ENCODE measurements around the gene SLC16A9. TPM values are rescaled to one million over a fixed set of nuclear protein-coding genes. Genes with fewer than 3 reads are reported as not detected.
"Not testable (repeated sequence)": the region's sequence is repeated elsewhere in the genome, so short reads cannot be mapped to it uniquely, and the experiment has no call there.

The SLC16A9 gene
- total RNA-seq, 1 experiment from 2014 or later, result 0.13 TPM

- POLR2A ChIA-PET, result interaction anchor here (0.6 kb wide), 1 partner anchor 585 kb away, joined by 5 read pairs; no protein-coding TSS in a partner anchor
Measured at GRCh38 chr10:59666310-59666709, 43.3 kb downstream of the SLC16A9 start.

GRCh38 chr10:59663213-59663612 lies 46.4 kb downstream of the SLC16A9 start:
- intact Hi-C loops (cut with micrococcal nuclease; ENCODE audit: unreplicated experiment); DNase-seq (ENCODE audit: low read depth, low spot score); CTCF ChIA-PET; BruUV-seq (replicated peaks); H3K9me3 ChIP-seq (ENCODE audit: control insufficient read depth, insufficient read depth, low read depth, low read length); H3K27me3 ChIP-seq (ENCODE audit: control insufficient read depth, insufficient read depth, low read length); H3K4me1 ChIP-seq (ENCODE audit: control insufficient read depth, insufficient read depth, low read length); H3K36me3 ChIP-seq (ENCODE audit: control insufficient read depth, insufficient read depth, low read length); H3K27ac ChIP-seq (ENCODE audit: low read length); H3K4me3 ChIP-seq (ENCODE audit: low read depth in 2 of 2, low read length in 2 of 2); in situ Hi-C loops (cut with HindIII; ENCODE audit: low pct_unique_long_range_greater_than_20kb, low sequenced_read_pairs); POLR2A ChIA-PET; ATAC-seq: not testable (repeated sequence)

More at GRCh38 chr10:59666310-59666709, 43.3 kb downstream of the SLC16A9 start:
- in situ Hi-C loops (cut with HindIII; ENCODE audit: low pct_unique_long_range_greater_than_20kb, low sequenced_read_pairs) (no loop called here), intact Hi-C loops (cut with micrococcal nuclease; ENCODE audit: unreplicated experiment) (no loop called here)
- 0 out of 2 replicates have a peak, but pooled peaks cover 4% of the 10 kb centered on the region for H3K9me3 ChIP-seq (ENCODE audit: control insufficient read depth, insufficient read depth, low read depth, low read length)
- TF ChIP-seq POLR2AphosphoS5 (IDR thresholded peaks at IDR 0.05; ENCODE audit: low read depth, low read length) (no peak), TCF7L2 (IDR thresholded peaks at IDR 0.05; ENCODE audit: low read depth, low read length) (no peak), SIN3A (IDR thresholded peaks at IDR 0.05; ENCODE audit: borderline replicate concordance, insufficient read depth, low read depth, low read length) (no peak), REST (IDR thresholded peaks at IDR 0.05; ENCODE audit: insufficient read depth in 1 of 2, low read depth in 2 of 2, low read length in 1 of 2) (no peak)
- TF ChIP-seq, protein P1, sequence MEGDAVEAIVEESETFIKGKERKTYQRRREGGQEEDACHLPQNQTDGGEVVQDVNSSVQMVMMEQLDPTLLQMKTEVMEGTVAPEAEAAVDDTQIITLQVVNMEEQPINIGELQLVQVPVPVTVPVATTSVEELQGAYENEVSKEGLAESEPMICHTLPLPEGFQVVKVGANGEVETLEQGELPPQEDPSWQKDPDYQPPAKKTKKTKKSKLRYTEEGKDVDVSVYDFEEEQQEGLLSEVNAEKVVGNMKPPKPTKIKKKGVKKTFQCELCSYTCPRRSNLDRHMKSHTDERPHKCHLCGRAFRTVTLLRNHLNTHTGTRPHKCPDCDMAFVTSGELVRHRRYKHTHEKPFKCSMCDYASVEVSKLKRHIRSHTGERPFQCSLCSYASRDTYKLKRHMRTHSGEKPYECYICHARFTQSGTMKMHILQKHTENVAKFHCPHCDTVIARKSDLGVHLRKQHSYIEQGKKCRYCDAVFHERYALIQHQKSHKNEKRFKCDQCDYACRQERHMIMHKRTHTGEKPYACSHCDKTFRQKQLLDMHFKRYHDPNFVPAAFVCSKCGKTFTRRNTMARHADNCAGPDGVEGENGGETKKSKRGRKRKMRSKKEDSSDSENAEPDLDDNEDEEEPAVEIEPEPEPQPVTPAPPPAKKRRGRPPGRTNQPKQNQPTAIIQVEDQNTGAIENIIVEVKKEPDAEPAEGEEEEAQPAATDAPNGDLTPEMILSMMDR (IDR thresholded peaks at IDR 0.05), result no peak
- ATAC-seq, result no peak
- H3K27me3 ChIP-seq (ENCODE audit: control insufficient read depth, insufficient read depth, low read length), result peaks cover 10% of the 10 kb centered on the region; the same call in 1 of the 2 replicates
- H3K36me3 ChIP-seq (ENCODE audit: control insufficient read depth, insufficient read depth, low read length), result no peaks in the 10 kb centered on the region
- no TSS peak for BruUV-seq (replicated peaks)
- CTCF ChIA-PET, result no interaction called here
- DNase-seq (ENCODE audit: low read depth, low spot score), result no peak
- no peaks in the 10 kb centered on the region for H3K4me1 ChIP-seq (ENCODE audit: control insufficient read depth, insufficient read depth, low read length)
- no peak overlapping the region for H3K27ac ChIP-seq (ENCODE audit: low read length)
- H3K4me3 ChIP-seq (ENCODE audit: low read depth in 2 of 2, low read length in 2 of 2), result no peak overlapping the region

GRCh38 chr10:59657724-59658123 lies 51.9 kb downstream of the SLC16A9 start:
- Histone ChIP-seq H3K4me3 (ENCODE audit: low read depth in 2 of 2, low read length in 2 of 2) (no peak overlapping the region), H3K9me3 (ENCODE audit: control insufficient read depth, insufficient read depth, low read depth, low read length) (no peaks in the 10 kb centered on the region), H3K36me3 (ENCODE audit: control insufficient read depth, insufficient read depth, low read length) (no peaks in the 10 kb centered on the region), H3K4me1 (ENCODE audit: control insufficient read depth, insufficient read depth, low read length) (no peaks in the 10 kb centered on the region), H3K27ac (ENCODE audit: low read length) (no peak overlapping the region), H3K27me3 (ENCODE audit: control insufficient read depth, insufficient read depth, low read length) (no peaks in the 10 kb centered on the region)
- BruUV-seq (replicated peaks), result no TSS peak
- TF ChIP-seq, protein P1 (IDR thresholded peaks at IDR 0.05), result no peak
- no peak for TF ChIP-seq POLR2AphosphoS5 (IDR thresholded peaks at IDR 0.05; ENCODE audit: low read depth, low read length)
- TF ChIP-seq REST (IDR thresholded peaks at IDR 0.05; ENCODE audit: insufficient read depth in 1 of 2, low read depth in 2 of 2, low read length in 1 of 2), result no peak
- no peak for TF ChIP-seq SIN3A (IDR thresholded peaks at IDR 0.05; ENCODE audit: borderline replicate concordance, insufficient read depth, low read depth, low read length)
- no peak for TF ChIP-seq TCF7L2 (IDR thresholded peaks at IDR 0.05; ENCODE audit: low read depth, low read length)
- CTCF ChIA-PET, result no interaction called here
- in situ Hi-C loops (cut with HindIII; ENCODE audit: low pct_unique_long_range_greater_than_20kb, low sequenced_read_pairs) (no loop called here), intact Hi-C loops (cut with micrococcal nuclease; ENCODE audit: unreplicated experiment) (no loop called here)
- DNase-seq (ENCODE audit: low read depth, low spot score), result no peak
- POLR2A ChIA-PET, result no interaction called here
- ATAC-seq, result no peak

All from Panc1 (cell line).